Measurements from ENCODE around the gene POSTN. TPM values are rescaled to one million over a fixed set of nuclear protein-coding genes. Genes with fewer than 3 reads are reported as not detected.
"Not testable (repeated sequence)": the region's sequence is repeated elsewhere in the genome, so short reads cannot be mapped to it uniquely, and the experiment has no call there.

Gene POSTN
- total RNA-seq, 1 experiment from 2014 or later = 10.5 TPM

DNA sequence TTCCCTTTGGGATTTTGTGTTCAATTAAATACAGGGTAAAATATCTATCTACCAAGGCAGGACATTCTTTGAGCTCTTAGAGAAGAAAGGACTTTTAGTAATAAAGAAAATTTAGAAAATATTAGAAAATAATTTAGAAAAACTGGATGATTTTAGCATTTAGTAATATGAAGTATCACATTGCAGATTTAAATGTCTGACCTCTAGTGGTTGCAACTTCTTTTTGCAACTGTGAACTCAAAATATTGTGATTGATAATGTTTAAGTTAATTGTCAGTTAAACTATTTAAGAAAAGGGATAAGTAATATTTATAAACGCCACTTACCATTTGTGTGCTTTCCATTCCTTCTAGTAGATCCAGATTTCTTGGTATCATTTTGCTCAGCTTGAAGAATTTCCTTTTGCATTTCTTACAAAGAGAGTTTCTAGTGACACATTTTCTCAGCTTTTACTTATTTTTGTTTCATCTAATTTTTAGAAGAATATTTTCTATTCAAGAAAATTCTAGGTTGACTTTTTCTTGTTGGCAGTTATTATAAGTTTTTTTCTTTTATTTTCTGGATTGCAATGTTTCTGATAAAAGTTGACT lies 10.3 kb upstream of the POSTN start:
- Histone ChIP-seq H3K9me3 (no peaks in the 10 kb centered on the region; the same call in 1 of the 2 replicates), H3K4me3 (no peak overlapping the region), H3K36me3 (no peaks in the 10 kb centered on the region), H3K27me3 (no peaks in the 10 kb centered on the region)
- no peak for DNase-seq

DNA sequence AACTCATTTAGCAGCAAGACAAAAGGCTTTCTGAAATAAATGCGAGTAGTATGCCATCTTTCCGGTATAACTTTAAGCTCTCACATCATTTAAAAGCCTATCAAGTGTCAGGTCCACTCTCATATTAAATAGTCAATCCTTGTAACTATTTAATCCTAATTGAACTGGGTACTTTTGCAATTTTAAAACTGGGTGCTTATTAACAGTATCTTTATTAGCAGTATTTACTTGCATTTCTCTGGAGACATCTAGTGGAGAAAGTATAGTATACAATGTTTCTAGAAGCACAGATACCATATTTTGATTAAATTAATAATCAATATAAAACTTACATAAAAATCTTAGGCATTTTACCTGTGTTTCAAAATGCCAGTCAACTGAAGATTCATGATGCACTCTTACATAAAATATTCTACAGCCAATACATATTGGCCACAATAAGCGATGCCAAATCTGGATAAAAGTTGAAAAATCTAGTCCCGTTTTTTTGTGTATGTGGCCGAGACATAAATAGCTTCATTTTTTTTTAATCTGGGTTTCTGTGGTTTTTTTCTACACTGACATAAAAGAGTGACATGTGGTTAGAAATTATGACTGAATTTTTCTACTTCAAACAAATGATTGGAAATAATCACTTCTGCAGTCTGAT lies 4.3 kb upstream of the POSTN start:
- DNase-seq = no peak
- H3K27me3 ChIP-seq = no peaks in the 10 kb centered on the region

DNA sequence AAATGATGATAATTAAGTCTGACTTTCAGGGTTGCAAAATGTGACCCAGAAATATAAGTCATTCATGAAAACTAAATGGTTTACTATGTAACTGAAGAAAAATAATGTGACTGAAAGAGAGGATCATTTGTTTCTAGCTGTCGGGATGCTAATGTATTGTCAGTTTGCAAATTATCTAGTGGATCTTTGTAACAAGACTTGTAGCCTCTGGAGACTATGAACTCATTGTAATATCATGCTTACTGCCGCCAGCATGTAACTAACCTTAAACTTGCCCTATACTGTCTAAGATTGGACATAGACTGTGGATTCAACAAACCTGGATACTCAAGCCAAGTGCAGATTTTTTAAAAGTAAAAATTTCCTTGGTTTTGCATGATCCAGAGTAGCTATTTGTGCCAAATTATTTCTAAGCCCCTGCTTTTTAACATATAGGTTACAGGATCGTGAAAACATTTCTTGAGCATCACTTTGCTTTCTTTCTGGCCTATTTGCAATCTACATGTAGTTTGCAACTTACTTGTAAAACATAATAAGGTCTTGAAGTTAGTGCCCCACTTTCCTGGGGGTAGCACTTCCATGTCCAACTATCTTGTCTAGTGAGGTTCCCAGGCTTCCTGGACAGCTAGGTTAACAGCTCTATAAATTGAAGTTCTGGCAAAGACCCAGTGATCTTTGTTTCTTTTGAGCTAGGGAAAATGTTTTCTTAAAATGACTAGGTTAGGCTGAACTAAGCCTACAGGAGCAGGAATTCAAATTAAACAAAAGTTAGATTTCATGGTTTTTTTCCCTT lies 3.3 kb upstream of the POSTN start:
- Histone ChIP-seq H3K27me3 (no peaks in the 10 kb centered on the region), H3K9me3 (no peaks in the 10 kb centered on the region), H3K36me3 (no peaks in the 10 kb centered on the region), H3K4me3 (no peak overlapping the region)
- no peak for DNase-seq

More for the DNA sequence above, 4.3 kb upstream of the POSTN start:
- H3K9me3 ChIP-seq = no peaks in the 10 kb centered on the region
- no peaks in the 10 kb centered on the region for H3K36me3 ChIP-seq
- H3K4me3 ChIP-seq = no peak overlapping the region

DNA sequence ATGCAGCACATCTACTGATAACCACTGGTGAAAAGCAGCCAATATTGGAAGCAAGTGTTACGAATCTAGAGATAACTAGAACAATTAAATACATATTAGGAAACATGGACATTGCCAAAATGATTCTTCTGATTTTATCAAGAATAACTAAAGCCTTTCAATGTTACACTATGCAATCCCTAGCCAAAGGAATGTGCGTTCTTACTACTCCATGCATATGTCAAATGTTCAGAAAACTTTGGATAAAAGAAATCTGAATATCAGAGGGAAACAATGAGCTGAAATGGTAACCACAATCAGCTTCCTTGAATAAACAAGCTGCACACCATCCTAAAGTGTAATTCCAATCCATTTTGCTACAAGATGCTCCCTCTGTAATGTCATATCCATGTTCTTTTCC lies 951 bp upstream of the POSTN start:
- H3K9me3 ChIP-seq = no peaks in the 10 kb centered on the region
- DNase-seq = no peak
- H3K4me3 ChIP-seq = no peak overlapping the region
- no peaks in the 10 kb centered on the region for H3K27me3 ChIP-seq
- H3K36me3 ChIP-seq = no peaks in the 10 kb centered on the region

DNA sequence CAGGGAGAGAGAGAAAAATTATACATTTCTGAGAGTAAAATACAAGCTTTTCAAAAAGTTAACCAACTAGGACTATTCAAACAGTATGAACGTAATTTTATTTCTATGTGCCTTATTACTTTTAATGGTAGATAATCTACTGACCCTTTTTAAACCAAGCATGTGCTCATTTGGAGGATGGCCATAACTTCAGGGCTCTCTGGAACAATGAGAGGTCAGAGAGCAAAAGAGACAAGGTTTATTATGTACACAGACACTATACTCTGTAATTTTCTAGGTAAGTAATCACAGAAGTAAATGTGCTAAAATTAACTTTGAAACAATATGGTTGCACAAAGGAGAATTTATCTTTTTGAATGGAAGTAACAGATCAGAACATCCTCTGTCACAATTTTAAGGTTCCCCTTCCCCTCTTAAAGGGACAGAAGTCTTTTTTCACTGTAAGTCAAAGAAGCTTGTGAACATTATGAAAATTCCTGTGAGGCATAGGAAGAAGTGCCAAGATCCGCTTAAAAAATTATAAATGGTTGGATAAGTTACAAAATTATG lies 1.0 kb downstream of the POSTN start:
- H3K36me3 ChIP-seq = no peaks in the 10 kb centered on the region
- H3K27me3 ChIP-seq = no peaks in the 10 kb centered on the region
- H3K4me3 ChIP-seq = no peak overlapping the region
- no peaks in the 10 kb centered on the region for H3K9me3 ChIP-seq
- no peak for DNase-seq

DNA sequence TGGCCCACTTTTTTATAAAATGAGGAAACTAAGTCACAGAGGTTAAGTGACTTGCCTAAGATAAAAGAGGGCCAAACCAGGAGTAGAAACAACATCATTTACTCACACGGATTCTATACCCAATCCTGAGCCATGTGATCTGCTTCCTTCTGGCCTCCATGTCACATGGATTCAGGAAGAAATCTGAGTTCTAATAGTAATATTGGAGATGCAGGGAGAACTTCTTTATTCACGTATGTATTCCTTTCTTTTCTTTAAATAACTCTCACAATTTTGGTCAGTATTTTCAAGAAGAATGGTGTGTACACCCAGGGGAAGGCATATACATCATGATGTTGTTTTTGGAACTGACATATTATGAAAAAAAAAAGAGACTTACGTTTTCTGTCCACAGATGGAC lies 1.8 kb downstream of the POSTN start:
- DNase-seq = no peak
- Histone ChIP-seq H3K9me3 (no peaks in the 10 kb centered on the region), H3K27me3 (no peaks in the 10 kb centered on the region), H3K4me3 (no peak overlapping the region), H3K36me3 (no peaks in the 10 kb centered on the region)

DNA sequence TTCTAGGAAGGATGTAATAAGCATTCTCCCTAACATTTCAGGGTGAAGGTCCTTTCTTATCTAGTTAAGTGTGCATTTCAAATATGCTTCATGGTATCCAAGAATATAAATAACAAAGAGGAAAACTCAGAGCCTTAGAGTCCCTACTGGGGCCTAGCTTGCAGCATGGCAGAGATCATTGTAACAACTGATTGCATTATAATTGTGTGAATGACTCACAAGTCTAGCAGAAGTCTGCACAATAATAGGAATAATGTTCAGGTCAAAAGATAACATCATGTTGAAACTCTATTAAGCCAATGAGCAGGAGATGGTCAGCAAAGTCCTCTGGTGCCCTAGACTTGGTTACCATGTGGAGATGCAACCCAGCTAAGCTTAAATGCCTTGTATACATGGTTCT lies 3.4 kb downstream of the POSTN start:
- H3K4me3 ChIP-seq = no peak overlapping the region
- H3K9me3 ChIP-seq = no peaks in the 10 kb centered on the region
- DNase-seq = no peak
- H3K36me3 ChIP-seq = no peaks in the 10 kb centered on the region
- no peaks in the 10 kb centered on the region for H3K27me3 ChIP-seq

DNA sequence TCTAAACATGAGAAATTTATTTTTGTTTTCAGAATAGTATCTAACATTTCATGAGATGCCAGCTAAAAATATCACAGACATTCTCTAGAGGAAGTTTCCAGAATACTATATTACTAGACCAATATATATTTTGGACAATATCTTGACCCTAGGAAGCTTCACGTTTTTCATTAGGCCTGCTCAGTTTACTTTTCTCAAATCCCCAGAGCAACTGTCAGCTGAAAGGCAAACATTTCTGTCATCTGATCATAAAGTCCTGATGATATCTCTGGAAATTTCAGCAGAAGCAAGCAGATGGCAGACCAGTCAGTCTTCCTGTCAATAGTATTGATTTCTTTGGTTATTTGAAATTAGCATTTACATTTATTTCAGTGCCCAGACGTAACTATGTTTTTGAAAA lies 4.0 kb downstream of the POSTN start:
- no peak for DNase-seq
- Histone ChIP-seq H3K36me3 (no peaks in the 10 kb centered on the region), H3K27me3 (no peaks in the 10 kb centered on the region), H3K9me3 (no peaks in the 10 kb centered on the region), H3K4me3 (no peak overlapping the region)

DNA sequence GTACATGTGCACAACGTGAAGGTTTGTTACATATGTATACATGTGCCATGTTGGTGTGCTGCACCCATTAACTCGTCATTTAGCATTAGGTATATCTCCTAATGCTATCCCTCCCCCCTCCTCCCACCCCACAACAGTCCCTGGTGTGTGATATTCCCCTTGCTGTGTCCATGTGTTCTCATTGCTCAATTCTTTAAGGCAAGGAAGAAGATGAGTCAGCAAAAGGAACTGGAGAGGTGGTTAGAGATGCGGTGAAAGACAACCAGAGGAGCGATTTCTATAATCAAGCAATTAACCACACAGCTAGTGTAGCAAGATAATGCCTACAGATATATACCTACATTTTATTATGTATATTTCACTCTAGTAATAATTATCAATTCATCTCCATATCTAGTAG lies 9.2 kb downstream of the POSTN start:
- not testable (repeated sequence) for DNase-seq, H3K27me3 ChIP-seq, H3K9me3 ChIP-seq, H3K4me3 ChIP-seq, H3K36me3 ChIP-seq

DNA sequence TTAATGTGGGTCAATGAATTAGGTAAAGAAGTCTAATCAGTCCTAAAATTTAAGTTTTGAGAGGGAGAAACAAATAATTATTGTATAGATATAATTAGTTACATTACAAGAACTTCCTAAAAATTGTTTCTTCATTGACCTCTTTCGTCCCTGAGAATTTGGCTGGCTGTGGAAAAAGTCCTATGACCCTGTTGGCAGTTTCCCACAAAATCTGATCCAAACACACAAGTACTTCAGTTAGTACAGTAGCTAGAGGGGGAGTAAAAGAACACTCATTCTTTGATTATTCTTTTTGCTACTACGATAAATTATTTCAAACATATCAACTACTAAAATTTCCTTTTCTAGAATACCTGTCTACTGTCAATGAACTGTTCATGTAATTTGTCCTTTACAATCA lies 11.3 kb downstream of the POSTN start:
- DNase-seq = no peak
- no peaks in the 10 kb centered on the region for H3K36me3 ChIP-seq
- H3K9me3 ChIP-seq = no peaks in the 10 kb centered on the region
- no peak overlapping the region for H3K4me3 ChIP-seq
- no peaks in the 10 kb centered on the region for H3K27me3 ChIP-seq

DNA sequence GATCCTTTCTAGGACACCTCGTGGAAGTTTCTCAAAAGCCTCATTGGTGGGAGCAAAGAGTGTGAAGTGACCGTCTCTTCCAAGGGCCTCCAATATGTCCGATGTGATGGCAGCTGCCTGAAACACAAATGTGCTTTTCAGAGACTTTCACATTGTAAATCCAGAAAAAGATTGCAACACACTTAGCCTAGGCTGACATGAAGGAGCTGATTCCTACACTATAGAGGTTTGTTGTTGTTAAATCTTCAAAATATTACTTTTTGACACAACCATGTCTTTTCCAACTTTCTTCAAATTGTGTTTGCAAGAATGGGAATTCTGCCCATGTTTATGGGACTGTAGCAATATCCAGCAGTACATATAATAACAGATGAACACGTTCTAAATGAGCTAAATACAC lies 12.4 kb downstream of the POSTN start:
- no peaks in the 10 kb centered on the region for H3K36me3 ChIP-seq

DNA sequence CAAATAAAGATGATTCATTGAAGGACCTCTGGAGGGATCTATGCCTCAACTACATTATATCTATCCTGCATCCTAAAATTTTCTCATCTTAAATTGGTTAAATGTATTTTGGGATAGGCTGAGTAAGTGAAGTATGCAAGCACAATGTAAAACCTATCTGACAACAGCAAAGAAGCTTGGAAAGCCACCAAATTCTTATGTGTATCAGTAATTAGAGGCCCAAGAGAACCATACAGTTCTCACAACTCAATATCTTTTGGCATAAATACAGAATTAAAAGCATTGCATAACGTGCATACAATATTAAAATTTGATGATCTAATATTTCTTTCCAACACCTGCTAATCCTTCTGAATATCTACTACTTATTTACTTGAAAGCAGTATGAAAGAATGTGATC lies 13.0 kb downstream of the POSTN start:
- no peak for DNase-seq
- H3K9me3 ChIP-seq = no peaks in the 10 kb centered on the region
- no peaks in the 10 kb centered on the region for H3K27me3 ChIP-seq
- H3K4me3 ChIP-seq = no peak overlapping the region
- no peaks in the 10 kb centered on the region for H3K36me3 ChIP-seq

More for the DNA sequence above, 12.4 kb downstream of the POSTN start:
- Histone ChIP-seq H3K27me3 (no peaks in the 10 kb centered on the region), H3K4me3 (no peak overlapping the region), H3K9me3 (no peaks in the 10 kb centered on the region)
- DNase-seq = no peak

DNA sequence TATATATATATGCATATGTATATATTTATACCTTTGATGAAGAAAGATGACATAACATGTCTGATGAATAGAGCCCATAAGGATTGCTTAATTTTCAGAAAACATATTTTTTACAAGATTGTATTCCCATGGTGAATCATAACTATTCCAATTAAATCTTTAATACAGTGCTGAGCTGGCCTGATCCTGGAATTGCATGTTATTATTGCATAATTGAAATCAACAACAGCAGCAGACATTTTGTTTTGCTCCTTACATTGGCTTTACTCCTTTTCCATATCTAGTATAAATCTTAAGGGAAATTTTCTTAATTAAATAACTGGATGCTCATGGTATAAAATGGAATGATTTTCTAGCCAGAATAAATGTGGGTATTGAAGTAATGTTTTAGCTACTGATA lies 22.0 kb downstream of the POSTN start:
- no peaks in the 10 kb centered on the region for H3K27me3 ChIP-seq
- no peaks in the 10 kb centered on the region for H3K9me3 ChIP-seq
- H3K36me3 ChIP-seq = no peaks in the 10 kb centered on the region
- H3K4me3 ChIP-seq = no peak overlapping the region
- DNase-seq = no peak

DNA sequence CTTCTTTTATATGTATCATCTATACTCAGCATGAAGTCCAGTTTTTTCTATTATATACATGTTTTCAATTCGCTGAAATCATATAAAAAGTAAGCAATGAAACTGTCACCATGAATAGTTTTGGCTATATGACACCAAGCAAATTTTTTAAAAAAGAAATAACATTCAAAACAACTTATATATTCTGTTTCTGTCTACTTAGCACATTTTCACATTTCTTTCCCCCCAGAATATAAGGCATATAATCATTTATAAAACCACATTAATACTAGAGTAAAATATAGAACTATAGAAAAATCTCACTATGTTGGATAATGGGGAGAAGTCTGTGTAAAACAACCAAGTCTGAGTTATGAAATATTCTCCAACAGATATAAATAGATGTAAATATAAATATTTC lies 33.1 kb downstream of the POSTN start:
- no peaks in the 10 kb centered on the region for H3K9me3 ChIP-seq
- no peaks in the 10 kb centered on the region for H3K27me3 ChIP-seq
- DNase-seq = no peak
- H3K4me3 ChIP-seq = no peak overlapping the region
- no peaks in the 10 kb centered on the region for H3K36me3 ChIP-seq

DNA sequence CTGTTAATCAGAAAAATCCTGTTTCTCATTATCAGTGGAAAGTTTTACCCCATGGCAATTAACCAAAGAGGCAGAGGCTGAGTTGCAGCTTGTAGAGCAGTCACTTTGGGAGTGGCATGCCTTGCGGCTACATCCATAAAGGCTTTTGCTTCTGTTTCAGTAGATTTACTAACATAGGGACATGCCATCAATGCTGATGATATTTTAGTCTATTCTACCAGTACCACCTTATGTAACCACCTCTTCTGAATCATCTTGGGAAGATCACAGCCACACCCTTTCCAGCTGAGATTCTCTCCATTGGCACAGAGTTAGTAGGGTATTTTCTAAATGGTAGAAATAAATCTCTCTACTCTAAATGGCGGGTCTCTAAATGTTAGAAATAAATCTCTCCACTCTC lies 37.5 kb downstream of the POSTN start:
- Histone ChIP-seq H3K27me3 (no peaks in the 10 kb centered on the region), H3K9me3 (peaks cover 3% of the 10 kb centered on the region), H3K4me3 (no peak overlapping the region), H3K36me3 (no peaks in the 10 kb centered on the region)
- DNase-seq = no peak

DNA sequence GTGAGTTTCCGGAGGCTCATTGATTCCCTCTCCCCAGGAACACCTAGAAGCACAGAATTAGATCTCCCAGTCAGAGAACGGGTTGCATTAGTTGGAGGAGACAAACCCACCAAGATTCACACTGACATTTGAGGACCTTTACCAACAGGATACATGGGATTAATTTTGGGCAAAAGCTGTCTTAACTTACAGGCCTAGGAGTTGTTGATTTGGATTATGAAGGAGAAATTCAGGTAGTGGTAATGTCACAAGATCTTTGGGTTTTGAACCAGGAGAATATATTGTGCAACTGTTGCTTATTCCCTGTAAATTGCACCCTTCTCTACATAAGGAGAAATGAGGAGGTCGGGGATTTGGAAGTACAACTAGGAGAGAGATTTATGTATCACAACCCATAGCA lies 38.0 kb downstream of the POSTN start:
- no peak for DNase-seq
- Histone ChIP-seq H3K27me3 (no peaks in the 10 kb centered on the region), H3K4me3 (no peak overlapping the region)

DNA sequence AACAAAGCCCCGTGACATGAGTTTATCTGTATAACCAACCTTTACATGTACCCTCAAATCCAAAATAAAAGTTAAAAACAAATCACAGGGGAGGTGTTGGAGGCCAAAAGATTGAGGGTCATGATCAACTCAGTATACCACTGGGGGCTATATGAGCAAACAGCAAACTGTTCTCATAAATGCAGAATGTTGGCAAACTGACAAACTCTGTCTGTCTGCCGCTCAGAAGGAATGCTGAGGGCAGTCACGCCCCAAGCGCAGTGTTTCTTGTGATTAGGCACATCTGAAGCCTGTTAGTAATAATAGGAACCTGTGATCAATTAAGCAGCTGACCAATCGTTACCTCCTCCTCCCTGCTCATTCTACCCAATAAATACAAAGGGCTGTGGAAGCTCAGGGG lies 39.8 kb downstream of the POSTN start:
- H3K27me3 ChIP-seq, H3K4me3 ChIP-seq, H3K9me3 ChIP-seq, H3K36me3 ChIP-seq, DNase-seq: not testable (repeated sequence)

More for the DNA sequence above, 38.0 kb downstream of the POSTN start:
- peaks cover 5% of the 10 kb centered on the region for H3K9me3 ChIP-seq
- no peaks in the 10 kb centered on the region for H3K36me3 ChIP-seq

All from MG63 (cell line).